NCI-H2107 treated with DMSO at 0.1 percent for 48 hours (cell line): ENCODE measurements around the gene MRPL41.
A peak's percentile ranks its signal among the peaks of the same experiment; 100 is the strongest.
"Not testable (repeated sequence)": the region's sequence is repeated elsewhere in the genome, so short reads cannot be mapped to it uniquely, and the experiment has no call there.

Source experiments
- DNase-seq: peaks from one replicate; lab custom pipeline; 2025; ENCODE audit not compliant: unreplicated experiment; lab: John Stamatoyannopoulos, UW

Gene MRPL41

DNA sequence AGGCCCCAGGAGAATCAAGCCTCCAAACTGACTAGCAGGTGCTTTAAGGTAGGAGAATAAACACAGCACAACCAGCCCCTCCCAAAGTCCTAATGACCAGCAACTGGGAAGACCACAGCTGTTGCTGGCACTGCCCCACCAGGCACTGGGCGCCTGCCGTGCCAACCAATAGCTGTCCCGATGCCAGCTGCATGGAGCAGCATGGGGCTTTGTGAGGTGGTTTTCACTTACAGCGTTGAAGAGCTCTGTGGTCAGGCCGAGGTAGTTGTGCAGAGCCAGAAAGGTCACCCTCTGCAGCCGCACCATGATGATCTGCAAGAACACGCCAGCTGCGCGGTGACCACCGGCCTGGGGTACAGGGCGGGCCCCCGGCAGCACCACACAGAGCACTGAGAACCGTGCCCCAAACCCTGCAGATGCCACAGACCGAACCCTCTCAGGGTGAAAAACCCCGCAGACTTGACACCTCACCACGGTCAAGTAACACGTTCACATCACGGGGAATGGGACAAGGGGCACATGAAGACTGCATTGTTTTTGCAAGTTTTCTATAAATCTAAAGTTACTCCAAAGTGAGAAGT, 30.2 kb upstream of the MRPL41 start:
- DNase-seq: peak; percentile 42

DNA sequence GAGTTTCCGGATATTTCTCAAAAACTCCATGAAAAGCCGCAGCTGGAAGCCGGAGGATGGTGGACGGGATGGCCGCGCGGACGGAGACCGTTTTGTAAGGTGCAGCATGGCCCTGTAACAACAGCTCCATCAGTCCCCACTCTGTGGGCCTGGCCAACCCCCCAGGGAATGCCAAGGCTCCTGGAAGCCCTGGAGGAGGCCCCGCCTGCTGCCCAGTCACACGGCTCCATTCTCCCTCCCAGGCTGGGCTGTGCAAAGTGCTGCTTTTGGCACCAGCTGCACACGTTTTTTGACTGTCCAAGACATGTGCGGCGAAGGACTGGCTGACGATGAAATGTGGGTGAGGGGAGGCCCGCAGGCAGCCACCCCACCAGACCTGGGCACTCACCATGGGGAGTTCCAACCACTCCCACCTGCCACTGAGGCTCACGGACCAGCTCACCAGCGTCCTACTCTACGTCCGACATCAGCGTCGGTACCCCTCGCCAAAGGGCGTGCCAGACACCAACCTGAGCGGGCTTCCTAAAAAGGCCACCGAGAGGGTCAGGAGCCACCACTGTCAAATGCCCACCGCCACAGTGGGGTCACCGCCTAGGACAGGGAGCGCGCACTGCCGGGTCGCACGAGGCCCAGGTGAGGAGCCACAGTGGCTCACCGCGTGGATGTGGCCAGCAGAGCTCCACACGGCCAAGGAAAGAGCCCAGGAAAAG, 28.8 kb upstream of the MRPL41 start:
- no peak for DNase-seq

DNA sequence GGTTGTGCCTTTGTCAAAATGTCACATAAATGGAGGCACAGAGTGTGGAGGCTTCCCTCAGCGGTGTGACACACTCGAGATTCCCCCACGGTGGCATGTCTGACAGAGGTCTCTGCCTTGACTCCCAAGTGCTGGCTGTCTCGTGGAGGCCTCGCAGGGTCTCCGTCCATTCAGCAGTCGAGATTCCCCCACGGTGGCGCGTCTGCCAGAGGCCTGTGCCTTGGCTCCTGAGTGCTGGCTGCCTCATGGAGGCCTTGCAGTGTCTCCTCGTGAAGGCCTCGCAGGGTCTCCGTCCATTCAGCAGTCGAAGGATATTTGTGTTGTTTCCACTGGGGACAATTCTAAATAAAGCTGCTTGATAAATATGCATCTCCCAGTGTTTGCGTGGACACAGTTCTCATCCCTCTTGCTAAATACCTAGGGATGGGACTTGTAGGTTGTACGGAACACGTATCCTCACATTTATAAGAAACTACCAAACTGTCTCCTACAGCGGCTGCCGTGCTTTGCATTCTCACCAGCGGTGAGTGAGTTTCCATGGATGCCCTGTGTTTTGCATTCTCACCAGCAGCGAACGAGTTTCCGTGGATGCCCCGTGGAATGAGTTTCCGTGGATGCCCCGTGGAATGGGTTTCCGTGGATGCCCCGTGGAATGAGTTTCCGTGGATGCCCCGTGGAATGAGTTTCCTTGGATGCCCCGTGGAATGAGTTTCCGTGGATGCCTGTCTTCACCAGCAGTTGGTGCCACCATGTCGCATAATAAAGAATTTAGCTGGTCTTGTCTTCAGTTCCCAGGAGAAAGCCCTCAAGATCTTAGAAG, 27.3 kb upstream of the MRPL41 start:
- DNase-seq: no peak

DNA sequence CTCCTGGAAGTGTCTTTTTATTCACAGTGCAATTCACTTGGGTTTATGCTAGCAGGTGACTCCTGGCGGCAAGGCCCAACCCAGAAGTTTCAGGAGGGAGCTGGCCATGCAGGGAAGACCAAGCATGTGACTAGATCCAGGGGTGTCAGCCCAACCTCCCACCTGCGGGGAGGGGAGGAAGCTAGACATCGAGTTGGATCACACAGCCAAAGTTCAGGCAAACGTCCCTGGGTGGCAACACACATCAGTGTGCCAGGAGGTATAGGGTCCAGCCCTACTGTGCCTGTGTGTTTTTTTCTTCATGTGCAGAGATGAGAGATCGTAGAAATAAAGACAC, 26.7 kb upstream of the MRPL41 start:
- DNase-seq: no peak

DNA sequence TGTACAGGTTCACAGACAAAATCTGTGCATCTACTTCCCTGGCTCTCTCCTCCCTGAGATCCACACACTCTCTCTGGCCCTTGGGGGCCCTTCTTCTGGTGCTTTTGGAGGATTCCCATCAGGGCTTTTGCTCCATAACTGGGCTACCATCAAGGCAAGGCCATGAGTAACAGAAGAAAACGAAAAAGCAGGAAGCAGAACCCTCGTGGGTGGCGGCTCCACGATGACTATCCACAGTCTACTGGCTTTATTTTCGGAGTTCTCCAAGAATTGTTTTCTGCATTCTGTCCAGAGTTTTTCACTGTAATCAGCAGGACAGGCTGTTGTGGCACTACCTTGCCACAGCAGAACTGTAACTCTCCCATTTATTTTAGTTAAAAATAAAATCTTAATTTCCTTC, 21.3 kb upstream of the MRPL41 start:
- DNase-seq: no peak

DNA sequence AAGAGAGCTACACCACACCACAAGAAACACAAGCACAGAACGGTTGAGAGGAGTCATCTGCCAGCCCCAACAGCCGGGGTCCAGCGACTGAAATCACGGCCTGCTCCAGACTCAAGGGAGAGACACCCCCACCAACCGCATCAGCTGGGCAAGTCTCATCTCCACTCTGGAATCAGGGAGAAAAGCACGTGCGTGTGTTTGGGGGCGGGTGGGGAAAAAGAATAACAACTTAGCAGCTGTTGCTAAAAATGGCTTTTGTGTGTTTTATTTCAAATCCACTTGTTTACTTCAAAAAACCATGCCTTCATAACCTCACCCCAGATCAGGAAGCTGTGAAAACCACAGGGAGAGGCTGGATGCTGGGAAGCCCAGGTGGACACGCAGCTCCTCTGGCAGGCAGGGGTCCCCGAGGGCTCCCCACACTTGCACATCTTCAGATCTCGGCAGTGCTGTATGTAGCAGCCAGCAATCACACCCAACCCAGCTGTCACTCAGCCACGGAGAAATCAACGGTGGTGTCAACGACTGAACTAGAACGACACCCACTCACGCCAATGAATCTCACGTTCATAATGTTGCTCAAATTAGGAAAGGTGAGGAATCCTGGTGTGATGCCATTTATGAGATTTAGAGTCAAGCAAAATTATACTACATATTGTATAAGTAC, 20.4 kb upstream of the MRPL41 start:
- DNase-seq: no peak

DNA sequence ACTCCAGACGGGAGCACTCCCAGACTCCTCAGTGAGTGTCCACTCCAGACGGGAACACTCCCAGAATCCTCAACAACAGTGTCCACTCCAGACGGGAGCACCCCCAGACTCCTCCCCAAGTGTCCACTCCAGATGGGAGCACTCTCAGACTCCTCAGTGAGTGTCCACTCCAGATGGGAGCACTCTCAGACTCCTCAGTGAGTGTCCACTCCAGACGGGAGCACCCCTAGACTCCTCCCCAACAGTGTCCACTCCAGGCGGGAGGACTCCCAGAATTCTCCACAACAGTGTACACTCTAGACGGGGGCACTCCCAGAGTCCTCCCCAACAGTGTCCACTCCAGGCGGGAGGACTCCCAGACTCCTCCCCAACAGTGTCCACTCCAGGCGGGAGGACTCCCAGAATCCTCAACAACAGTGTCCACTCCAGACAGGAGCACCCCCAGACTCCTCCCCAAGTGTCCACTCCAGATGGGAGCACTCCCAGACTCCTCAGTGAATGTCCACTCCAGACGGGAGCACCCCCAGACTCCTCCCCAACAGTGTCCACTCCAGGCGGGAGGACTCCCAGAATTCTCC, 18.7 kb upstream of the MRPL41 start:
- not testable (repeated sequence) for DNase-seq

DNA sequence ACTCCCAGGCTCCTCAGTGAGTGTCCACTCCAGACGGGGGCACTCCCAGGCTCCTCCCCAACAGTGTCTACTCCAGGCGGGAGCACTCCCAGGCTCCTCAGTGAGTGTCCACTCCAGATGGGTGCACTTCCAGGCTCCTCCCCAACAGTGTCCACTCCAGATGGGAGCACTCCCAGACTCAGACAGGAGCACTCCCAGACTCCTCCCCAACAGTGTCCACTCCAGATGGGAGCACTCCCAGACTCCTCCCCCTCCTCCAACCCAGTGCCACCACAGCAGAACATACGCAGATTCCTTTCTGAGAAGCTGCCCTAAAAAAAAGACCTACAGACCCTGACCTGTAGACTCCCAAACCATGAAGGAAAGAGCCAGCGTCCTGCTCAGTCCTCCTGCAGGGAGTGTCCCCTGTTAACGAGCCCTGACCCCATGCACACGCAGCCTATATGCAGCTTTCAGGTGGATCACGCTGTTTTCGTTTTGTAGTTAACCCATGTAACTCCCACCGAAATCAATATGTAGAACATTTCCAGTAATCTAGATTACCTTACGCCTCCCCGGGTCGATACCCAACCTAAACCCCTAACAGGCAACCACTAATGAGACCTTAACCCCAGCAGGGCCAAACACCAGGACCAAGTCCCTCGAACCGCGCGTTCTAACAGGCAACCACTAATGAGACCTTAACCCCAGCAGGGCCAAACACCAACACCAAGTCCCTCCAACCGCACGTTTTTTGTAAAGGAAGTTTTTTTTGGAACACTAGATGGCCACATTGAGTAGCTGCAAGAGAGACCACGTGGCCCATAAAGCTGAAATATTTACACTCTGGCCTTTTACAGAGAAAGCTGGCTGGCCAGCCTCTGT, 17.2 kb upstream of the MRPL41 start:
- DNase-seq: peak; percentile 84

DNA sequence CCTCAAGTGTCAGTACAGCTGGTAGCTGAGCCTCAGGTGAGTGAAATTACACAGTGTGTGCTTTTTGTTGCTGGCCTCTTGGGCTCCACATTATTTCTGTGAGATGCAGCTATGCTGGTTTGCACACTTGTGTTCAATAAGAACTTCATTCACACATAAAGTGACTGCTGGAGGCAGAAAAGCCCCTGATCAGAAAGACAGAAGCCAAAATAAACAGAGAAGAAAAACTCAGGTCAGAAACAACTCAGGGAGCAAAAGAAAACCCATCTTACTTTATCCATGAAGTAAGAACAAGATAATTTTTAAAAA, 16.6 kb upstream of the MRPL41 start:
- DNase-seq: no peak

DNA sequence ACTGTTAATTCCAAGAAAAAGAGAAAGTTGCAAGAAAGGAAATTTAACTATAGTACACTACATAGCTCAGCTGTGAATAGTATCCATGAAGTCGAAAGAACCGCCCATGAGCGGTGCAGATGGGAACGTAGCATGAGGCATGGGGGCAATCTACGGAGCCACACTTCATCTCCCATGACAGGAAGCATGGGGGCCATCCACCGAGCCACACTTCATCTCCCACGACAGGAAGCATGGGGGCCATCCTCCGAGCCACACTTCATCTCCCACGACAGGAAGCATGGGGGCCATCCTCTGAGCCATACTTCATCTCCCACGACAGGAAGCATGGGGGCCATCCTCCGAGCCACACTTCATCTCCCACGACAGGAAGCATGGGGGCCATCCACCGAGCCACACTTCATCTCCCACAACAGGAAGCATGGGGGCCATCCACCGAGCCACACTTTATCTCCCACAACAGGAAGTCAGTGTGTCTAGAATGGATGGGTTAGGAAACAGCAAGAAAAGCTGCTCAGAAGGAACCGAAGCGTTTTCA, 15.0 kb upstream of the MRPL41 start:
- DNase-seq: not testable (repeated sequence)

DNA sequence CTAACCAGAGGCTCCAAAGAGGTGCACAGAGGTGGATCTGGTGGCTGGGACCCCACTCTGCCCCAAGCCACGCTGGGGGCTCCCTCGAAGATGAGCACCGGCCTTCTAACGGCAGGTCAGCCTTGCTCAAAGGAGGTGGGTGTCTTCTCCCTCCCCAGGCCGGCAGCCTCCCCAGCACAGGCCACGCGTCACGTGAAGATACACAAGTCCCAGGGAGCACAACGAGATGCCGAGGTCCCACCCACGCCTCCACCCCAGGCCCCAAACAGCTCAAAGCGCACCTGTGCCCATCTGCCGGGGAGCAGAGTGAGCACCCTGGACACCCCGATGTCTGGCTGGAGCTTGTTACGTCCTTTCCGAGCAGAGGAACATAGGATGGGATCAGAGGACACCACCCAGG, 13.6 kb upstream of the MRPL41 start:
- DNase-seq: no peak

DNA sequence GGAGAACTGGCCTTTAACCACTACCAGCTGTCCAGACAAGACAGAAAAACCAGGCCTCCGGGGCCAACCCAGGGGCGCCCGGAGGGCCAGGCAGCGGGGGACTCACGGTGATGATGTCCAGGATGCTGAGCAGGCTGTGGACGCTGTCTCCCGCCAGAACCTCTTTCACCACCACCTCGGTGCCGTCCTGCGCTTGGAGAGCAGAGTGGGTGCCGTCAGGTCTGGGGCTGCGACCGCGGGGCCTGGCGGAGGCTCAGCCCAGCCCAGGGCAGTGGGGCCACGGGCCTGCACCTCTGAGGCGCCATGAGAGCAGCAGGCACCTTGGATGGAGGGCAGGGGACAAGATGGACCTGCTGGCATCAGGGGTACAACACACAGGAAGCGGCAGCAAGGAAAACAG, 11.1 kb upstream of the MRPL41 start:
- no peak for DNase-seq

DNA sequence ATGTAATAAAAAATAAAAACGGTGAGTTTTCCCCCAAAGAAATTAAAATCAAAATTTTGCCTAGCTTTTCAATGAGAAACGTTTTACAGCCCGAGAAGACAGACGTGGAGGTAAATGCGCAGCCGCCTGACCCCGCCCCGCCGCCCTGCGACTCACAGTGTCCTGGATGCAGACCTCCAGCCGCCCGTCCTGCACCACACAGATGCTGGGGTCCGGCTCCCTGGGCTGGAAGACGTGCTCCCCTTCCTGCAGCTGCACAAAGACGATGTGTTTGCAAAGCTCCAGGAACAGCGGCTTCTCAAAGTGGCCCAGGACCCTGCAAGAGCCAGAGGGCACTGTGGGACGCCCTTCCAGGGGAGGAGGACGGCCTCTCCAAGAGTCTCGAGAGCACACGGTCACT, 9.2 kb upstream of the MRPL41 start:
- DNase-seq: no peak

DNA sequence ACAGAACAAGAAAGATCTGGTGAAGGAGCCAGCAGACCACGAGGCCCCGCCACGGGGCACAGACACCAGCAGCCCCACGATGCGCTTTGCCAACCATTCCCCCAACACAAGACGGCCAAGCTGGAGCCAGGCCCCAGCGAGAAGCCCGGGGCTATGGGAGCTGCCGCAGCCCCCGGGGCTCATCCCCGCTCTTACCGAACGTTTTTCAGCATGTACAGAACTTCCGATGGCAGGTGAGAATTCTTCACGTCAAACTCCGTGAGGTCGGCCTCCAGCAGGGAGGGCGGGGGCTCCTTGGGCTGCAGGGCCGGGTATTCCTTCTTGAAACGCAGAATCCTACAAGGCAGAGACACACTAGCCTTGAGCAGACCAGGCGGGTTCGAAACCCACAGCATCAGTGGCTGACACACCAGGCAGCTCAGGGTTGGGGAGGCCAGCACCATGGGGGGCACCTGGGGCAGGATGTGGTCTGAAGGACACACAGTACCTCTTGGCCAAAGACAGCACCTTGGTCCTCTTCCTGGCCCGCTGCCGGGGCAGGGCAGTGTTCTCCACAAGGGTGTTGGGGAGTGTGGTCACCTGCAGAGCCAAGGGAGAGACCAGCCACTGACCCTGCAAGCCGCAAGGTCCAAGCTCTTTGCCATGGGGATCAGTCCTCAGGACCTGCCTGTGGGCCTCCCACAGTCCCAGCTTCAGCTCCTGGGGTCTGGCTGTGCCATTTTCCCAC, 8.3 kb upstream of the MRPL41 start:
- no peak for DNase-seq

DNA sequence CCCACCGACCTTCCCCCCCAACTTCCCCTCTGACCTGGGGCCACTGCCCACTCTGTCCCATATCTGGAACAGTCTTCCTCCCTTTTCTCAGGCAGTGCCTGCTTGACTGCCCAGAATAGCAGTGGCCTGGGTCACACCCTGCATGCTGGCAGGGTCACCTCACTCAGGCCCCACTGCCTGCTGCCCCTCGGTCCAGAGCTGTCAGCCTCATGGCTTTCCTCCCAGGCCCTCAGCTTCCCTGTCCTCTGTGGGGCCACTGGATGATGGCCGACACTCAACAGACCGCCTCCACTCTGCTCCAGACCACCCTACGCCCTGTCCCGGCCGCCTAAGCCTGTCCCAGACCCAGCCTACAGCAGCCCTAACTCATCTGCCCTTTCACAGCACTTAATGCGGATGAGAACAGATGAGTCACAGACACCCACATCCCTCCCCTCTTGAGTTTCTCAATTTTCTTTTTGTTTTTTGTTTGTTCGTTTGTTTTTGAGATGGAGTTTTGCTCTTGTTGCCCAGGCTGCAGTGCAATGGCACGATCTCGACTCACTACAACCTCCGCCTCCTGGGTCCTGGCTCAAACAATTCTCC, 7.4 kb upstream of the MRPL41 start:
- no peak for DNase-seq

DNA sequence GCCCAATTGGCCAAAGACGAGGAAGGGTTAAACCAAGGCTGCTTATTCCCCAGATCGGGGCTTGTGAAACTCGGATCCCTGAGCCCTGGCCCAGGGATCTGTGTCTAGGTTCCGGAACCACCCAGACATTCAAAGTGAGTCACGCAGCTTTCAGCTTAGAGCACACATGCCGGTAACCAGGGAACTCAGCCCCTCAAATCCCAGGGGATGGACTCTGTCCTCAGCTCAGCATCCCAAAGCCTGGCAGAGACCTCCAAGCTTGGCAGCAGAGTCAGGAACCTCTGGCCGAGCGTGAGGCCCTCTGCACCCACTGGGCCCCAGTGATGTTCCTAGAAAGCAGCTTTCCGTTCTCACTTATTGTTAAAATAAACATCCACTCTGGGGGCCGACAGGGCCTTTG, 6.6 kb upstream of the MRPL41 start:
- DNase-seq: no peak

DNA sequence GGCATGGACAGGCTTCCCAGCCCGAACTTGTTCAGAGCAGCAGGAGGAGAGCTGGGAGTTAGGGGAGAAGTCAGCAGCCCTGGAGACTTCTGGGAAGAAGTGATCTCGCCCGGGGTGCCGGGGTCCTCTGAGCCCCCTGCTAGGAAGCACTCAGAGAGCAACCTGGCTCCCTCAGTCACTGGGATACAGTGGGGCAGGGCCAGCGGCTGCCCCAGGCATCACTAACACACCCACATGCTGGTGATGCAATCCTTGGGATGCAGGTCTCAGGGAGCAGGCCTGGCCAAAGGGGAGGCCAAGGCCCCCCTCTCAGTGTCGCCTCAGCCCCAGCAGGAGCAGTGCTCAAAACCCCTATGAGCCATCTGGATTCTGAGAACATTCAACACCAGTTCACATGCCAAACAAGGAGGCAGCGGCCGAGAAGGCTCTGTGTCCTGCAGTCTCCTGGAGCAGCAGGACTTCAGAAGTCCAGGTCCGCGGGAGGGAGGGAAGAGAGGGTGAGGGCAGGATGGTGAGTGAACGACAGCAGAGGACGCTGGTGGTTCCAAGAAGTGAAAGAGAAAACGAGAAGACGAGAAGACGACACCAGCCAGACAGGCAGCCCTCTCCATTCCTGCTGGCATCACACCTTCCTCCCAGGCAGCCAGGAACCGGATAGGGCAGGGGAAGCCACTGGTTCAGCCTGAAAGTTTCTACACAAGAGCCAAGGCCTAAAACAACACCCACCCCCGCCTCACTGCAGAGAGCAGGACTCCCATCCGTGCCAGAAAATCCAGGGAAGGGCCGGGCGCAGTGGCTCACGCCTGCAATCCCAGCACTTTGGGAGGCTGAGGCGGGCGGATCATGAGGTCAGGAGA, 3.8 kb upstream of the MRPL41 start:
- DNase-seq: no peak

DNA sequence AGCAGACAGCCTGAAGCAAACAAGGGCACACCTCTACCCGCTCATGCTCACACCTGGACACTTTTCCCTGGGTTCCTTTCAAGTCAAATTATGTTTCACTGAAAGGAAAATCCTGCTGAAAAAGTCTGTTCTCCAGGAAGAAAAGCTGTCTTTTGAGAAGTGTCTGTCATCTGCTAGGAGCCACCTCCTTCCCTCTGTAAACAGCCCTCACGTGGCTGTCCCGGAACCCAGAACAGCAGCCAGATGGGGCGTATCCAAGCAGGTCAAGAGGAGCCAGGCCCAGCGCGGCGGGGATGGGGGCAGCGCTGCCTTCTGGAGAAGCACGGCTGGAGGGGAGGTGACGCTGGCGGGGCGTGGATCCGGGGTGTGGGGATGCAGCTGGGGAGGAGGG, 1.5 kb upstream of the MRPL41 start, which contains the start of gene PNPLA7:
Gene PNPLA7 (minus strand): TSS at position 172 of the 391 bp plus-strand sequence. CDS start 205 bp downstream, outside the sequence.
- DNase-seq: peak; percentile 54

DNA sequence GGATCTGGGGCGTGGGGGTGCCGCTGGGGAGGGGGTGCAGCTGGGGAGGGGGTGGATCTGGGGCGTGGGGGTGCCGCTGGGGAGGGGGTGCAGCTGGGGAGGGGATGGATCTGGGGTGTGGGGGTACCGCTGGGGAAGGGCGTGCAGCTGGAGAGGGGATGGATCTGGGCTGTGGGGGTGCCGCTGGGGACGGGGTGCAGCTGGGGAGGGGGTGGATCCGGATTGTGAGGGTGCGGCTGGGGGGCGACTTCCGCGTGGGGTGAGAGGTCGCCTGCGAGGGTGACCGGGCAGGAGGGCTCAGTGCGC, 768 bp upstream of the MRPL41 start:
- DNase-seq: not testable (repeated sequence)
